HG03103 (cell line): ENCODE measurements around the gene CLASP1.

Experiments
- ATAC-seq: cut with Tn5 transposase; IDR thresholded peaks from one replicate; pipeline ENCODE4 v1.9.1; 2021; ENCODE audit warnings: low read depth; ENCODE audit not compliant: unreplicated experiment

The CLASP1 gene

DNA sequence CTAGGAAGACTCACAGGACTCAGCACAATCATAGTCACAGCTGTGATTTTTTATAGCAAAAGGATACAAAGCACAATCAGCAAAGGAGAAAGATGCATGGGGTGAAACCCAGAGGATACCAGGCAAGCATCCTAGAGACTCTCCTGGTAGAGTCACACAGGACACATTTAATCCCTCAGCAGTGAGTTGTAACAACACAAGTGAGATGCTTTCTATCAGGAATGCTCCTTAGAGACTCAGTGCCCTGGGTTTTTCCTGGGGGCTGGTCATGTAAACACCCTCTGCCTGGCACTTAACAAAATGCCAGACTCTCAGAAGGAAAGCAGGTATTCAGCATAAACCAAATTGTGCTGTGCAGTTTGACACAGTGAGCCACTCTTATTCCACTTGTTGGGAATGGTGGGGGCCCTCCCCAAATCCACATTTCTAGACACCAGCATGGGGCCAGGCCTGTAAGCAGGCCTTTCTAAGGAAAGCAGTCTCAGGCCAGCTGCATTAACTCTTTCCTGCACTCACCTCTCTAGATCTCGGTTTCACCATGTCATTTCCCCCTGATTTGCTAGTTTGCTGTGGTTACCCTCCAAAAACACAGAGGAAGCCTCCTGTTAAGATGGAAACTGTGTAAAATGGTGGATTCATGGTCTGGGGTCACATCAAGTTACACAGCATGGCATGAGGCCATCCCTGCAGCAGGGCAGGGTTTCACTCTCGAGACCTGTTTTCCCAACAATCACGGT, 135.5 kb downstream of the CLASP1 start:
- no peak for ATAC-seq

- ATAC-seq = no peak
Observed at GRCh38 chr2:121510857-121511256, 138.4 kb downstream of the CLASP1 start.

DNA sequence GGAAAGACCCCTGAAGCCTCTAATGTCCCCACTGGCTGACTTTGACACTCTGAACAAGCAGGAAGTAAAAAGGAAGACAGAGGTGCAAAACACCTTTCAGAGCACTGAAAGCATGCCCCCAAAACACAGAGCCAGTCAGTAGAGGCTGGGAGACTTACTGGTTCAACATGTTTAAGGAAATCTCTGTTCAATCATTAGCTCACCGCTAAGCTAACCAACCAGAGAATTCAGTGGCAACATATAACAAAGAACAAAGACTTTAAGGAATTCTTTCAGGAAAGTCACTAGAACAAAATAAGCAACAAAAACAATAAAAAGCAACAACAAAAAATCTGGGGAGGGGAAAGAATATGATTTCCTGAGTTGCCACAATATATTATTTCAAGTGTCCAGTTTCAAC, 142.6 kb downstream of the CLASP1 start:
- ATAC-seq = no peak

GRCh38 chr2:121505986-121506586, 143.2 kb downstream of the CLASP1 start:
- ATAC-seq = no peak

DNA sequence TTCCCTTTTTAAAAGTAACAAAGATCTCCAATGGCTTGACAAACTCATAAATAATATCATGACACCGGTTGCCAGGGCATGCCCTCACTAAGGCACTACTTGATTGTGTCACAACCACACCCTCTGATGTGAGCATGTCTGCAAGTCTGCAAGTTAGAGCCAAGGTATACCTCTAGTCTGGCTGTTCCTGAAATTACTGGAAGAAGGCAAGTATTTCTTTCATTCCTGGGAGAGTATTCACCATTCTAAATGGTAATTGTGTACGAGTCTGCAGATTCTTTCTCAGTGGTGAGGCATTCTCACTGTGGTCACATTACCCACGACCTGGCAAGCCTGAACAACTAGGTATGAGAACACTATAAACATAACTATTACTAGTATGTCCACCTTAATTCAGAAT, 144.3 kb downstream of the CLASP1 start:
- no peak for ATAC-seq

- ATAC-seq = no peak
Observed at GRCh38 chr2:121504316-121504715, 144.9 kb downstream of the CLASP1 start.

DNA sequence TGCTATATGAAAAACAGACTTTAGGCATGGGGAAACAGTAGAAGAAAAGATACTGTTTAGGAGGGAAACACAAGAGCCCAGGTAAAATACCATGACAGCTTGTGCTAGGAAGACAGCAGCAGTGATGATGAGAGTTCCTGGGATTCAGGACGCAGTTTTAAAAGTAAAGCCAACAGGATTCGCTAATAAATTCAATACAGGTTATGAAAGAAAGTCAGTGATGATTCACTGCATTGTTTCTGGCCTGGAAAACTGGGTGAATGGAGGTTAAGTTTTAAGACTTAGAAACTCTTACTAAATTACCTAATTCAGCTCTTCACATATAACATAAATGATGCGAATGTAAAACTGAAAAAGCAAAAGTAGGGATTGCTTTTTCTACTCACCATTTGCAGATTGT, 146.5 kb downstream of the CLASP1 start:
- ATAC-seq = no peak

DNA sequence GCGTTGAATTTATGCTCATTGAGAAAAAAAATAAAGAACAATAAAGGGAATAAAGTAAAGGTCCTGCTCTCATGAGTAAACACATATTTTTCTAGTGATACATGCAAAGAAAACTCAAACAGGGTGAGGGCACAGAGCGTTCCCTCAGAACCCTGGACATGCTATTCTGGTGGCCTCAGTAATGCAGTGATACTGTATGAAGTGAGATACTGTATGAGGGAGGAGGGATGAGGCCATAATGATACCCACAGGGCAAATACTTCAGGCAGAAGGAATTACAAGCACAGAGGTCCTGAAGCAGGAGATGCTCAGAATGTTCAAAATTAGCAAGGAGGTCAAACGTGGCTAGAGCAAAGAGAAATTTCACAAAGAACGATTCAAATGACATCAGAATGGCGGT, 147.0 kb downstream of the CLASP1 start:
- ATAC-seq = no peak

- no peak for ATAC-seq
Observed at GRCh38 chr2:121501554-121501953, 147.7 kb downstream of the CLASP1 start.

DNA sequence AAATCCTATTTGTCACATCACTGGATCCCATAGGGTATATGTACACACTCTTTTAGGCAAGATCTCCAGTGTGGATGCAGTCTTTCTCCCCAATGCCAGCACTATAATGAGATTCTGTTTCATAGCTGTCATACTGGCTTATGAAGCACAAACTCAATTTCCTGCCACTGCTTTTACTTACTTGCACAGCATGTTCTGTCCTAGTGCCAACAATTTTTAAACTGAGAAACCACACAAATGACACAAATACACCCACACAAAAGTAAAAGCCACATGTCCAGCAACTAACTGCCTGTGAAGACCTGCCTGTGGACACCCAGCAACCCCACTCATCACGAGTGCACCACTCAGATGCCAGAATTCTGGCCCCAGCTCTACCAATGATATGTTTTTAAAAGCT, 148.2 kb downstream of the CLASP1 start:
- ATAC-seq = no peak

GRCh38 chr2:121498731-121499130, 150.5 kb downstream of the CLASP1 start:
- no peak for ATAC-seq

DNA sequence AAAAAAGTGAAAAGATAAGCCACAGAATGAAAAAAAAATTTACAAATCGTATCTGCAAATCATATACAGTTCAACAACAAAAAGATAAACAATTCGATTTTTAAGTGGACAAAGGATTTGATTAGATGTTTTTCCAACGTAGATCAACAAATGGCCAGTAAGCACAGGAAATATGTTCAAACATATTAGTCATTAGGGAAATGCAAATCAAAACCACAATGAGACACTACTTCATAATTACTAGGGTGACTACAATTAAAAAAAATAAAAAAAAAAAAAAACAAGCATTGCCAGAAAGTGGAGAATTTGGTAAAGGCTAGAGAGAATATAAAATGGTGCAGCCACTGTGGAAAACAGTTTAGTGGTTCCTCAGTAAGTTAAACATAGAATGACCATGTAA, 156.9 kb downstream of the CLASP1 start:
- ATAC-seq = no peak

GRCh38 chr2:121491518-121491917, 157.7 kb downstream of the CLASP1 start:
- no peak for ATAC-seq

GRCh38 chr2:121490584-121491133, 158.6 kb downstream of the CLASP1 start:
- no peak for ATAC-seq

DNA sequence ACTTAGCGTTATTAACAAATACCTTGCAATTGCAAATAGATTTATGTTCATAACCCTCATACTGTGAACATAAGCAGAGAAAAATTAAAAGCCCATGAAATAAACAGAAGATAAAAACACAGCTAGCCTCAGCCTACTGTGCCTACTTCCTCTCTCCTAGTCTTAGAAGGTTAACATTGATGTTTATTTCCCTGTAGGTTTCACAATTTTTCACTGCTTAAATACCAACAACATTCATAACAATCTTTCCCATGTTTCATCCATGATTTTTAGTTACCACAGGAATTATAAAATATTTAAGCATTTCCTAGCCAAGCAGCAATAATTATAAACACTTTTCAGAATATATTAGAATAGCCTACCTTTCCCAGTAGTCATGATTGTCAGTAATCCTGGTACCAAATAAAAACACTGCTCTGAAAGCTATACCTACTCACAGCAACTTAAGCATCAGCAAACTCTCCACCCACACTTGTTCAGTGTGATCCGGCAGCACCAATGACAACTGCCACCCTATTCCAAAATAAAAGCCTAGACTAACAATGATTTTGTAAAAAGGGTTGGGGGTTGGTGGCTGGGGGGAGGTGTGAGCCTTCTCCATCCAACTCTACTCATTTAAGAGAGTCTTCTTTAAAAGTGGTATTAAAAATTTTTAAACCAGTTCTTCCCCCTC, 159.2 kb downstream of the CLASP1 start:
- no peak for ATAC-seq

- ATAC-seq = no peak
Observed at GRCh38 chr2:121489284-121489683, 160.0 kb downstream of the CLASP1 start.

GRCh38 chr2:121486191-121486790, 163.0 kb downstream of the CLASP1 start:
- no peak for ATAC-seq

DNA sequence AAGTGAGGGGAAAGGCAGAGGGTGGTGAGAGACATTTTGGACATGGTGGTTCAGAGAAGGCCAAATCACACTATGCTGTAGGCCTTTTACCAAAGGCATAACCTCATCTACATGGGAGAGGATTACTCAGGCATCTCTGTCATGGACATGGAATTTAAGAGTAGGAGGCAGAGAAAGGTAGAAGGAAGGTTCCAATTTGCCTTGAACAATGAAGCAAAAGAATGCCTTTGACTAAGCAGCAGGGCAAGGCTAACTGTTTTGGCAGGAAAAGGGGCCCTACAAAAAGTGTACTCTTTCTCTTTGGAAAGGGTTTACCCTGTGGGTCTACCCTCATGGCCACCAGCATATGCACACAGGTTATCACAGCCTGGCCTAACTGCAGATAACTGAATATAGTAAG, 164.2 kb downstream of the CLASP1 start:
- no peak for ATAC-seq

- ATAC-seq = no peak
Observed at GRCh38 chr2:121483846-121484245, 165.4 kb downstream of the CLASP1 start.

DNA sequence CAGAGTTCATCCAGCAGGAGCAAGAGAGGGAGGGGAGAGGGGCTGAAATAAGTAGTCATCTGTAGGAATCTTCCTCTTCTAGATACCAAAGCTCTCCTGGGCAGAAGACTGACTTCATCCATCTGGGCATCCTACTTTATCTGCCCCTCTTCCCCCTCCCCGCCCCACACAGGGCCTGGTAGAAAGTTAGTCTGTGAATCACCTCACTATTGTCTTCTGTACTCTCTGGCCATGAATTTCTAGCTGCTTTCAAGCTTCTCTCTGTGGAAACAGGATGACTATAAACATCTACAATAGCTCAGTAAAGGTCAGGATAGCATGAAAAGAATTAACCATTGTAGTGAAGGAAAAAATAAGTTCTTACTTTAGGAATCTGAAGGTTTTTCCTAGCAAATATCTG, 166.2 kb downstream of the CLASP1 start:
- no peak for ATAC-seq

DNA sequence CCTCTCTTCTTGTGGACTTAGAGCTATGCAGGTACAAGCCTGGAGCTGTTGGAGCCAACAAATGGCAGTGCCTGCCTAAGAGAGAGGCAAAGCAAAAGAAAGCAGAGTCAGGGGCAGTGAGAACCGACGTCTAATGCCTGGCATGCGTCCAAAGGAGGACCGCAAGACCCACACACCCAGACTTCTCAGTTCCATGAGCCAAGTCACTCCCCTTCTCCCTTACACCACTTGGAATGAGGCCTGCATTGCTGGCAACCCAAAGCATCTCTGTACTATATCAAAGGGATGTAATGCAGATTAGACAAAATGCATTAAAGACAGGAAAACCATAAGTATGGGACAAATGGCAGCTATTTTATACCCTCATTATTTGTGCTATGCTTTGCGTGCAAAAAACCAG, 168.4 kb downstream of the CLASP1 start:
- no peak for ATAC-seq
